Pancreas (tissue), 10 donors: ENCODE measurements around the gene ANO9. TPM values are rescaled to one million over a fixed set of nuclear protein-coding genes. Genes with fewer than 3 reads are reported as not detected.
A peak's percentile ranks its signal among the peaks of the same experiment; 100 is the strongest.

Experiments used
- ATAC-seq, 4 donors: fragments of 200-7000 bp; cut with Tn5 transposase; one replicate each; pipeline versions ENCODE4 v1.8.0 to v1.9.1; 2020; ENCODE audit warnings: mild to moderate bottlenecking in 4 of 4, moderate library complexity in 4 of 4
- DNase-seq, 6 donors: peaks; one replicate each; pipeline ENCODE4 v3.0.0-alpha.2; 2020
- FAIRE-seq: peaks from 2 replicates; lab custom pipeline; 2012; peaks lifted over from hg19 to GRCh38; lab: Jason Lieb, UNC
- H3K27ac ChIP-seq, 4 donors: fragments of 200-600 bp; sonication (generic); 1 replicate in 3 of 4; 2 replicates in 1 of 4; pipeline versions ENCODE4 v1.5.0 to v1.8.0; 2020
- H3K27me3 ChIP-seq, 4 donors: fragments of 200-600 bp; one replicate each; pipeline ENCODE4 v1.8.0; 2021
- H3K36me3 ChIP-seq, 3 donors: fragments of 200-600 bp; sonication (generic) in 1 of 3; one replicate each; pipeline versions ENCODE4 v1.5.0 to v1.8.0; 2020 to 2021
- H3K4me1 ChIP-seq, 3 donors: fragments of 200-600 bp; one replicate each; pipeline ENCODE4 v1.8.0; 2021
- H3K4me3 ChIP-seq, 4 donors: fragments of 200-600 bp; sonication (generic) in 2 of 4; one replicate each; pipeline versions ENCODE4 v1.5.0 to v1.8.0; 2020 to 2021
- H3K9me3 ChIP-seq, 4 donors: fragments of 200-600 bp; one replicate each; pipeline ENCODE4 v1.8.0; 2021
- CTCF ChIP-seq, 4 donors: fragments of 200-600 bp; sonication (generic) in 3 of 4; IDR thresholded peaks; one replicate each; pipeline versions ENCODE4 v1.5.0 to v1.8.0; 2021; ENCODE audit warnings: antibody characterized with exemption in 4 of 4
- WGBS, 2 donors: extraction: QIAGEN DNeasy Blood & Tissue Kit; methylation state at CpG; one replicate each; pipeline ENCODE4 v1.1.7; 2013; 5-methylcytosine and 5-hydroxymethylcytosine counted together
- intact Hi-C, 3 donors: fragments of 100-400 bp; cut with DNase I; formaldehyde crosslinking; loops; one replicate each; pipeline versions ENCODE4 v1.11.1 to v1.14.2; 2022
- polyA plus RNA-seq, 2 donors: library from polyadenylated mRNA; stranded (reverse); fragments of 200-250 nt; gene quantifications; one replicate each; pipeline ENCODE4 v1.2.3, GENCODE V29; 2013
- total RNA-seq, 6 donors: library from RNA; stranded (reverse); fragmentation: NEBNext Ultra II Directional in 4 of 6; extraction: Animal tissue kit (Norgen Biotek cat#: 25700) in 4 of 6; gene quantifications; one replicate each; pipeline versions ENCODE4 v1.2.1 to v1.2.4, GENCODE V29; 2021 to 2023
- donor health status: healthy with polysubstance abuse.
- donor health status: DM: no; HTN: no; CAD: no; lungs with moderate emphysema.
- donor health status: DM: no; HTN: no; CAD: no.
- donor health status: control.
- donor health status: control.
- donor health status: Bipolar disorder and iron deficiency.
- donor health status: DM: yes; HTN: yes; CAD: no.
- donor health status: DM: no; HTN: no; CAD: no.
- donor health status: DM: no; HTN: no; CAD: no.
- donor health status: DM: yes; HTN: yes; CAD: no.

ANO9 gene
- 10 to 100 TPM in 4 of 6 donors, 1 to 10 TPM in 2; 6.2 to 32.1 (median 12.5) TPM for total RNA-seq
- 10 to 100 TPM; 46.2 to 68.7 TPM for polyA plus RNA-seq

- Histone ChIP-seq H3K4me3 (peak within 1 kb of the TSS; percentile 23 to 61 (median 42)), H3K27me3 (no peaks in the 10 kb centered on the region), H3K9me3 (no peaks in the 10 kb centered on the region), H3K4me1 (peaks cover 0 to 7% (median 0%) of the 10 kb centered on the region in 3 donors), H3K36me3 (no peaks in the 10 kb centered on the region), H3K27ac (no peak within 1 kb of the TSS)
- 9 to 10% methylated on average over 25 to 35 of the region's 35 CpGs for WGBS, 2 donors
- peak; percentile 71 to 93 (median 80) for DNase-seq
- TF ChIP-seq CTCF (IDR thresholded peaks at IDR 0.05), result no peak
- no peak for FAIRE-seq
- intact Hi-C loops, result no loop called here
- ATAC-seq, result peak; percentile 85 to 93 (median 90)
Observed at GRCh38 chr11:441418-442274, at the start of gene ANO9. TSS of gene ANO9 (minus strand) at chr11:442011. CDS start at chr11:441926, 85 bp downstream.

GRCh38 chr11:491358-491757 is 49.5 kb upstream of the ANO9 start:
- DNase-seq, result no peak
- H3K27me3 ChIP-seq, result no peaks in the 10 kb centered on the region
- no peak for TF ChIP-seq CTCF (IDR thresholded peaks at IDR 0.05)
- no peak for ATAC-seq
- intact Hi-C loops, result no loop called here
- H3K4me1 ChIP-seq, result no peaks in the 10 kb centered on the region
- no peaks in the 10 kb centered on the region for H3K9me3 ChIP-seq
- peaks cover 0 to 11% (median 4%) of the 10 kb centered on the region in 3 donors for H3K36me3 ChIP-seq
- FAIRE-seq, result no peak
- H3K4me3 ChIP-seq, result no peak overlapping the region
- WGBS, 2 donors, result 85 to 94% methylated on average over 7 of the region's 7 CpGs
- no peak overlapping the region for H3K27ac ChIP-seq

GRCh38 chr11:490930-491260 is 49.1 kb upstream of the ANO9 start:
- ATAC-seq, result no peak
- H3K4me3 ChIP-seq, result no peak overlapping the region
- DNase-seq, result peak in 1 of 6 donors; percentile 71
- H3K4me1 ChIP-seq, result no peaks in the 10 kb centered on the region
- no peaks in the 10 kb centered on the region for H3K9me3 ChIP-seq
- H3K36me3 ChIP-seq, result peaks cover 0 to 11% (median 4%) of the 10 kb centered on the region in 3 donors
- H3K27ac ChIP-seq, result no peak overlapping the region
- no peak for TF ChIP-seq CTCF (IDR thresholded peaks at IDR 0.05)
- intact Hi-C loops, result no loop called here
- no peaks in the 10 kb centered on the region for H3K27me3 ChIP-seq
- no peak for FAIRE-seq
- 92 to 93% methylated on average over 15 of the region's 15 CpGs for WGBS, 2 donors

- FAIRE-seq (no peak), DNase-seq (peak in 1 of 6 donors; percentile 71), ATAC-seq (no peak)
- intact Hi-C loops, result no loop called here
- Histone ChIP-seq H3K4me3 (no peak overlapping the region), H3K27me3 (no peaks in the 10 kb centered on the region), H3K36me3 (peaks cover 0 to 11% (median 4%) of the 10 kb centered on the region in 3 donors), H3K27ac (no peak overlapping the region), H3K9me3 (no peaks in the 10 kb centered on the region), H3K4me1 (no peaks in the 10 kb centered on the region)
- TF ChIP-seq CTCF (IDR thresholded peaks at IDR 0.05), result no peak
- WGBS, 2 donors, result 93 to 95% methylated on average over 38 of the region's 38 CpGs
Observed at GRCh38 chr11:490186-490929, 48.5 kb upstream of the ANO9 start.
